HG03045 (cell line): Measurements from ENCODE around the gene ATOH8.

ENCODE experiments used
- ATAC-seq: cut with Tn5 transposase; IDR thresholded peaks from one replicate; pipeline ENCODE4 v1.9.1; 2021; ENCODE audit warnings: mild to moderate bottlenecking, moderate library complexity; ENCODE audit not compliant: unreplicated experiment

The ATOH8 gene

GRCh38 chr2:85718009-85718391 lies 35.8 kb upstream of the ATOH8 start:
- no peak for ATAC-seq

GRCh38 chr2:85718885-85719492 lies 34.8 kb upstream of the ATOH8 start:
- no peak for ATAC-seq

- ATAC-seq, result no peak
Observed at GRCh38 chr2:85719609-85720240, 34.1 kb upstream of the ATOH8 start.

GRCh38 chr2:85720533-85720932 lies 33.3 kb upstream of the ATOH8 start:
- ATAC-seq, result no peak

- no peak for ATAC-seq
Observed at GRCh38 chr2:85721641-85722040, 32.1 kb upstream of the ATOH8 start.

- ATAC-seq, result no peak
Observed at GRCh38 chr2:85722519-85722918, 31.3 kb upstream of the ATOH8 start.

- no peak for ATAC-seq
Observed at GRCh38 chr2:85723707-85724360, 30.0 kb upstream of the ATOH8 start.

GRCh38 chr2:85724731-85725181 lies 29.0 kb upstream of the ATOH8 start:
- ATAC-seq, result no peak

GRCh38 chr2:85725451-85725850 lies 28.3 kb upstream of the ATOH8 start:
- ATAC-seq, result no peak

- no peak for ATAC-seq
Observed at GRCh38 chr2:85727798-85728197, 26.0 kb upstream of the ATOH8 start.

GRCh38 chr2:85728342-85728741 lies 25.4 kb upstream of the ATOH8 start:
- no peak for ATAC-seq

GRCh38 chr2:85728883-85729824 lies 24.6 kb upstream of the ATOH8 start:
- ATAC-seq, result no peak

GRCh38 chr2:85729825-85730510 lies 23.8 kb upstream of the ATOH8 start:
- ATAC-seq, result no peak

- ATAC-seq, result no peak
Observed at GRCh38 chr2:85730686-85731230, 23.0 kb upstream of the ATOH8 start.

- no peak for ATAC-seq
Observed at GRCh38 chr2:85731606-85732005, 22.2 kb upstream of the ATOH8 start.

GRCh38 chr2:85732467-85733120 lies 21.2 kb upstream of the ATOH8 start:
- no peak for ATAC-seq

GRCh38 chr2:85733121-85733960 lies 20.4 kb upstream of the ATOH8 start:
- ATAC-seq, result no peak

- ATAC-seq, result no peak
Observed at GRCh38 chr2:85734015-85734414, 19.8 kb upstream of the ATOH8 start.
